Fibroblast of gingiva (primary cell): Measurements from ENCODE around the gene OPHN1.

ENCODE experiments used
- DNase-seq: peaks from one replicate; pipeline ENCODE4 v3.0.0-alpha.2; 2011; ENCODE audit warnings: low read depth

Gene OPHN1

DNA sequence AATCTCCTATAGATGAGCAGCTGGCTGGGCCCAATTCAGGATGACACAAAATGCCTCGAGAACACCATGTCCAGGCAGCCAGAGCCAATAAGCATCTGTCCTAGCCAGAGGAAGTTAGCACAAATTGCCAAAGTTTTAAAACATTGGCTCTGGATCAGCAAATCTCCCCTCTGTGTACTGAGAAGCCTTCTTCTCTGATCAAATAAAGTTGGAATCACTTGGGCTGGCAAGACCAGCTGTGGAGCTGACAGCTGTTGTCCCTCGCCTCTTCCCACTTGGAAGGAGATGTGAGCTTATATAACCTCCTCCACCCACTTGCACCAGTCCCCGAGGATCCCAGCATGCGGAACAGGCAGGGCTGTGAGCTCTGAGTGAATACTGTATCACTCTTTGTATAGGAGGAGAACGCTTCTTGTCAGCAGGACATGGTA, 183.9 kb downstream of the OPHN1 start:
- peak; percentile 0 for DNase-seq

DNA sequence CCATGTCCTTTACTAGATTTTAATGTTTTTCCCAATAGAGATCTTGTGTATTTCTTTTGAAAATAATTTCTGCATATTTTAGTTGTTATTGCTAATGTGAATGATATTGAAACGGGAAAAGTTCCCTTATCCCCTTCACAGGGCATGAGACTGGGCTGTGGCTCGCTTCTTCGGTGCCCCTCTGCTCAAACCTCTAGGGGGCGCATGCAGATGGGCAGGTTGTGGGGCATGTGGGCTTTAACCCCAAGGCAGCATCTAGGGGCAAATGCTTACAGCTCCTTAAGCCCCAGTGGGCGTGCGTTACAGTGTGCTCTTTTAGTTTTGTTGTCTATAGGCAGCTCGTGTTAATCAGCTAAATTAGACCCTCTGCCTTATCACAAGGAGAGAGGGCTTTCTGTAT, 194.7 kb downstream of the OPHN1 start:
- no peak for DNase-seq

DNA sequence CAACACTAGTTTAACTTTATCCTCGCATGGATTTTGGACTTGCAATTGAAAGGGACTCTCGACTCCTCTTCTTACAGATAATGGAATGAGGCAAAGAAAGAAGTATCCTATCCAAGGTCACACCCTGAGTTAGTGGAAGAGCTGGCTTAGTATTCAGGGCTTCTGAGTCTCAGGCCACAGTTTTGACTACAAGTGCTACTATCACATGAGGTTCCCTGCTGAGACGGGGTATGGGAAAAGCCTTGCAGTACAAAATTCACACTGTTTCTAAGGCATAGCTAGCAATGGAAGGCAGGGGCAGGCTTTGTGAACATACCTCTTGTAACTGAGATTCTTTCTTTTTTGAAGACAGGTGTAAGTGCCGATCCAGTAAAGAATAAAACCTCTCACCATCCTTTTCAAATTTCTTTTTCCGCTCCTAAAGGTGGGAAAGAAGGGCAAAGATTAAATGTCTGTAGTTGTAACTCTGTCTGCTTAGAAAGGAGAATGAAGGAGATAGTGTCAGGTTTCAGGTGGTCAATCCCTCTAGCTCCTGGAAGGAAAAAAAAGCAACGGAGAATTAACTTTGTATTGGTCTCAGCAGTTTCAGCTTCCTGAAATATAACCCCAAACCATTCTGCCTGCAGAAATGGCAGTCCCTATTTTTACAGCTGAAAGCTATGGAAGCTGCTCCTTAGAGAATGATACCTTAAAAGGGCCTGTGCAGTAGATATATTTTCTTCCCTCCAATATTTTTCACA, 199.0 kb downstream of the OPHN1 start:
- DNase-seq: no peak

DNA sequence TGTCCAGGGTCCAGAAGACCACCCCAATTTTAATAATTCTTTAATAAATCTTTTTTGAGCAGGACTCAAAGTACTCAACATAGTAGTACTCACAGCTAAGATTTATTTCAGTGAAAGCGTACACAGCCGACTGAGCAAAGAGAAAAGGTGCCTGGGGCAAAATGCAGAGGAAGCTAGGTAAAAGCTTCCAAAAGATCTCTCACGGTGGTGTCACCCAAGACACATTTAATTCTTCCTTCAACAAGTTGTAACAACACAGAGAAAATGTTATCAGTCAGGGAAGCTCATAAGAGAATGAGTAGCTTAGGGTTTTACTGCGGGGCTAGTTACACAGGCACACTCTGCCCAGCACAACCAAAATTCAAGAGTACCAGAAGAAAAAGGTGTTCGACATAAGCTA, 201.1 kb downstream of the OPHN1 start:
- DNase-seq: no peak

DNA sequence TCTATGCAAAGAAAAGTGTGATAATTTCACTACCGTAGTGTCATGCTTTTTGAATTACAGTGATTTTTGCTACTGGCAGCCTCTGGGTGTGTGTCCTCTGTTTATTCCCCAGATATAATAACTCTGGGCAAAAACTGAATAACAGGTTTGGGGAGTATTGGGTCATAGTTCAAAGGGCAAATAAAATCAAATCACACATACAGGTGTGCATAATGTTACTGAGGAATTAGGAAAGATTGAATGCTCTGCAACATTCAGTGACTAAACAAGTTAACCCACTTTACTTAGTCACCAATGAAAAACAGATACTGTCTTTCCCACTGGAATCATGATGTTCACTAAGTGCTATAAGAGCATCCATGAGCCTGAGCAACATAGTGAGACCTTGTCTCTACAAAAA, 224.3 kb downstream of the OPHN1 start:
- DNase-seq: no peak

DNA sequence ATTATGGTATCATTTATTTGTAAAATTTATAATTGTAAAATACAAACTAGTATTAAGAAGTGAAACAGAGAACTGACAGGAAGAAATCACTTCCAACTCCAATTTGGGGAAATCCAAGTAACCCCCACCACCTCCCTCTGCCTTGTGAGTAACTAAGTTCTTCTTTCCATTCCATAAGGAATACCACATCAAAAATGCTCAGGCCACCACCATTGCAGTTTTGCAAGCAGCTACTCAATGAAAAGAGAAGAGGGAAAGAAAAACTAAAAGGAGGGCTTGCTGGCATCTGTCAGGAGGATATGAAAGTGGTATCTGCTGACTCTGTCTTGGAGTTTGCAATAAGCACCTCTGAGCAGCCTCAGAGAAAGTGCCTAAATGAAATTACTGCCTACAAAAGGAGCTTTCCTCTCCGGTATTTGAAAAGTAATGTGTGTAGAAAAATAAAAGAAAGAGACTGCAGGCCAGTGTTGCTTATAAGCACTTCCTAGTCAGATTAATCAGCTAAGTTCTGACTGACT, 228.7 kb downstream of the OPHN1 start:
- no peak for DNase-seq

DNA sequence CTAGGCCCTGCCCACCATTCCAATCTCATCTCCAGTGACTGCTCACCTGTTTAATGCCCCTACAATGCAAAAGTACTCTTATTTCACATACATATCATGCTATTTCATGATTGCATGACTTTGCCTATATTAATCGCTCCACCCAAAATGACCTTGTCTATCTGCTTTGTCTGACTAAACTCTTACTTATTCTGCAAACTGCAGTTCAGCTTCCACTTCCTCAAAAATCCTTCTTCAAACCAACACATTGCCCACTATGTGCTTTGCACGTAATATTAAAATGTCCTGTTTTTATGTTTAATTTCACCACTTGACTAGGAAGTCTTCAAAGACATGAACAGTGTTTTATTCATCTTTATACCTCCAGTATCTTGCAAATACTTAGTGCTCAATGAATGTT, 229.6 kb downstream of the OPHN1 start:
- no peak for DNase-seq

DNA sequence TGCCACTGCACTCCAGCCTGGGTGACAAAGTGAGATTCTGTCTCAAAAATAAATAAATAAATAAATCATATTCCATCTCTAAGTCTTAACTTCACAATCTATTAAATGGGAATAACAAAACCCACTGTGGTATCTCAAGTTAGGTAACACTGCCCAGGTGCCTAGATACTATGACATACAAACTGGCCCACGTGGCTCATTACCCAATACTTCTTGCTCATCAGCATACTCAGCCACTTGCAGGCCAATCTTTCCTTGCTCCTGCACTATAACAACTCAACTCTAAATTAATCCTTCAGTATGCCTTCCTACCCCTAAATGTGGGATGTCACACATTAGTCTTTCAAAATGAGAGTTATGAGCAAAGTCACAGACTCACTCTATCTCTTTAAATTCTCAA, 230.1 kb downstream of the OPHN1 start:
- DNase-seq: no peak

DNA sequence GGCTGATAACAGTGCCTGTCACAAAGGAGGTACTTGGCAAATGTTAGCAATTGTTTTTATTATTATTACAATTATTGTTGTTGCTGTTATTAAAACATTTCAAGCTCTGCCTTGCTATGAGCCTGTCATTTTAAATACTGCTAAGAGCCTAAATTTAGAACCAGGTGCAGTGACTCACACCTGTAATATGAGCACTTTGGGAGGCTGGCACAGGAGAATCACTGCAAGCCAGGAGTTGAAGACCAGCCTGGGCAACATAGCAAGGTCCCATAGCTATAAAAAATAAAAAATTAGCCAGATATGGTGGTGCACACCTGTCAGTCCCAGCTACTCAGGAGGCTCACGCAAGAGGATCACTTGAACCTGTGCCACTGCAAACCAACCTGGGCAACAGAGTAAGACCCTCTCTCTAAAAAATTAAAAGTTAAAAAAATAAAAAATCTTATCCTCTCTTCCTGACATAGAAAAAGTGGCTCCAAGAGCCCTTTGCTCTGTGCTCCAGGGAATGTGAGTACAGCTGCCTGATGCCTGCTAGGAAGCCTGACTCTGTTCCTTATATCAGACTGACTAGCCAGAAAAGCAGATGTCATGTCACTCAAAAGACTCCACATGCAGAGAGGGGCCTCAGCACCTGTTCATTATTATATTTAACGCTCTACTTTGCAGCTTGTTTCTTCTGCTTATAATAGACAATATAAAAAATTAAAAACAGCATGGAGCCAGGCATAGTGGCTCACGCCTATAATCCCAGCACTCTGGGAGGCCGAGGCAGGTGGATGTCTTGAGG, 234.0 kb downstream of the OPHN1 start:
- DNase-seq: no peak

DNA sequence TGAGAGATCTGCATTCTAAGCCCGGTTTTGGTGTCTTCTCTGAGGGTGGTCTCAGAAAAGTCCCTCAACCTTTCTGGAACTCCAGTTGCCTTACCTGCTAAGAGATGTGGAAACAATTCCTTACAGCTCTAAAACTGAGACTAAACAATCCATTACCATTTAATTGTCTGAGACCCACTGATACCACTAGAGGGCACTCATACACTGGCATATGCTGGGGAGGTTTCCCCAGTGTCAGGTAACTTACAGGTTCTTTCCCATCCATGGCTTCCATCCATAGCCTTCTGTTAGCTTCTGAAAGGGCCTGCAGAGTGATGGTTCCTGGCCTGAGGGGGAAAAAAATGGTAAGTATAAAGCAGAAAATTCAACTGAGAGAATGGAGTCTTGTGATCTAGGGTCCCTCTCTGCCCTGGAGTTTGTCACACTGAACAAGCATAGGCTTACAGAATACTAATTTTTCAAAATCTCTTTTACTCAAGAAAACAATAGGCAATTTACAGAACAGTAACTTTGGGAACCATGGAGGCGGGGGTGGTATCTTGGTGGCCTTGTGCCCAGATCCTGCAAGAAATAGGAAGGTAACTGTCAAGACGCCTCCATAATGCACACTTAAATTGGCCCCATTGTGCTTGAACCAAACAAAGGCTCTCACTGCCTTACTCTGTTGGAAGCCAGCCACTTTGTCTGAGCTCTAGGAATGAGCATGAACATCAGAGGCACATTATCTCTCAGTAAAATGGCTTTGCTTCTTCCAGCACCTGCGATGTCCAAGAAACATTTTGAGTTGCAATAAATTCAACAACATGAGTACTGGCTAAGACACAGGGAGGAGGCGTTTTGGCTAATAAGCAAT, 236.1 kb downstream of the OPHN1 start:
- DNase-seq: peak; percentile 11

DNA sequence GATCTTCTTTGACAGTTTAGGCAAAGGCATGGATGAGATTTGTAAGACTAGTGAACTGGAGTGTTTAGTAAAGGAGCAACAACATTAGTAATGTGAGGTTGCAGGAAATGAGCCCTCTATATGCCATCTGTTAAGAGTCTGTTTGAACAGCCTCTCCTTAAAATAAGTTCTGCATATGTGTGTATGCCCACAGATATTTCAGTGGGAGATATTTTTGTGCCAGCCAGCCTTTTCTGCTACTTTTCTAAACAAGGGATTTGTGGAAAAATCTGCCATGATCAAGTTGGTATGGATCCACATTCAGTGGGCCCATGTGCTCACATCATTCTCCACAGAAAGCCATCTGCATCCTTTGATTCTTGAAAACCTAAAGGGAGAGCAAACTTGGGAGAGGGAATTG, 237.7 kb downstream of the OPHN1 start:
- DNase-seq: no peak

DNA sequence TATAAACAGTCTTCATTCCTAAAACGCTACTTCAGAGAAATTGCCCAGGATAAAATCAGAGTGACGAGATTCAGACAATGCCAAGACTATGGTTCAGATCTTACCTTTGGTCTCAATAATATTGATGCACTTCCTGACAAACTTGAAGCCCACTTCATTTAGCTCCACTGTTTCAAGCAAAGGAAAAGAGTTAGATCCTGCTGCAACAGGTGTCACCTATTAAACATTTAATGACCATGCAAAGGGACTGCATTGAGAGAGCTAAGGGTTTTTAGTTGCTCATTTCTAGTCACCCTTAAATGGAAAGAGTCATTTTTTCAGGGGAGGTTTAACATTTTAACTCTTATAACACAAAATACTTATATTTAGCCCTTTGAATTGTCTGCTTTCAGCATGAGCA, 239.5 kb downstream of the OPHN1 start:
- DNase-seq: no peak

DNA sequence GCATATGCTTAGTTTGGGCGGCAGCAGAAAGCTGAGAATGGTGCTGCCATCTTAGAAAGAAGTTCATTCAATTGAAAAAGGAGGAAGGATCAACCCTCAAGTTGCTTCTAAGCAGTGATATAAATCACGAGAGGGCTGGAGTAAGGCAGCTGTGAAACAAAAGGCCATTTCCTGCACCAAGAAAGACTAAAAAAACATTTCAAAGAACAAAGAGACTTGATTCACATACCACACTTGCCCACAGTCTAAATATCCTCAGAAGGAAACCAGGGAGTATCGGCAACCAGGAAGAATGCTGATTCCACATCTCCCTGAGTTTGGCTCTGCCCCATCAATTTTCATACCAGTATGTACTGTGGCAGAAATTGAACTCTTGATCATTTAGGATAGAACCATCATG, 240.1 kb downstream of the OPHN1 start:
- no peak for DNase-seq

DNA sequence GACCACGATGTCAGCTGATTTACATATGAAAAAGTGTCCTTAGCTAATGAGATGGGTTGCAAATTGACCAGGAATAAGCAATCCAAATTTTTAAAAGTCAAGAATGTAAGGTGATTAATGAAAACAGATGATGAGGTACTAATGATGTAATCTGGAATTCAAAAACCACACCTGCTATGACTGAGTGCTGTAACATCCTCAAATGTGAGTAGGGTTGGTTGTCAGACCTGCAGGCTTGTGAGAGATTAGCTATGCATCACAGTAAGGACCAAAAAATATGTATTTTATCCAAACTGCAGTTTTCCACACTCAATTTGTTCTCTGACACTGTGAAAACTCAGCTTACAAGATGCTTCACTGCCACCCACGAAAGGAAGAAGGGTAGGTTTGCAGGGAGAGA, 242.5 kb downstream of the OPHN1 start:
- DNase-seq: no peak

DNA sequence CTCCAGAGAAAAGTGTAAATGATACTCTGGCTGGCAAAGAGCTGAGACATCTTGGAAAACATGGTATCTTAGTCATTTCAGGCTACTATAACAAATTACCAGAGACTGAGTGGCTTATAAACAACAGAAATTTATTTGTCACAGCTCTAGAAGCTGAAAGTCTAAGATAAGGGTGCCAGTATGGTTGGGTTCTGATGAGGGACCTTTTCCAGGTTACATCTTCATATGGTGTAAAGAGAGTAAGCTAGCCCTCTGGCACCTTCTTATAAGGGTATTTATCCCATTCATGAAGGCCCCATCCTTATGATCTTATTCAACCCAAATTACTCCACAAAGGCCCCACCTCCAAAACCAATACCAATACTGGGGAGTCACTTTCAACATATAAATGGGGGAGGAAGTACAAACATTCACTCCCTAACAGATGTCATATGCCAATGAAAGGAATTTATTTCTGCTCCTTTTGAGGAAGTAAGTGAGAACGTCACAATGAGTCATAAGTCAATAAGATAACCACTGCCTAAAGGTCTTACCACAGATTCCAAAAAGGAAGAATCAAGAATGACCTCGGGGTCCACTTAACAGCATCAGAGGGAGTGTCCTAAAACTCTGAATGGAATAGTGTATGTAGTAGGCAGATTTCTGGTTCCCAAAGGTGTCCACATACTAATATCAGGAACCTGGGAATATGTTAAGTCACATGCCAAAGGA, 246.6 kb downstream of the OPHN1 start:
- peak; percentile 5 for DNase-seq

DNA sequence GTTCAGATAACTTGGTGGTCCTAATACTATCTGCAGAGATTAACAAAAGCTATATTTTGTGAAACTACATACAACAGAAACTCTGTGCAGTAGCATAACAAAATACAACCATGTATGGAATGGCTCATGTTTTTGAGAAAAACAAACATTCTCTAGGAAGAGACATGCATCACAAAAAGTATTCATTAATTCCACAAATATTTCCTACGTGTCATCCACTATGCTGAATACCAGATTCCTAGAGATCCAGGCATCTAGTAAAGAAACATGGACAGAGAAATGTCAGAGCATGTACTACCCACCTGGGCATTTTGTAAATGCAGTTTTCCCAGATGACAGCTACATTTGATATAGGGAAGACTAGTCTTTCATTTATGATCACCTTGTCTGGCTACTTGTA, 248.1 kb downstream of the OPHN1 start:
- DNase-seq: no peak

DNA sequence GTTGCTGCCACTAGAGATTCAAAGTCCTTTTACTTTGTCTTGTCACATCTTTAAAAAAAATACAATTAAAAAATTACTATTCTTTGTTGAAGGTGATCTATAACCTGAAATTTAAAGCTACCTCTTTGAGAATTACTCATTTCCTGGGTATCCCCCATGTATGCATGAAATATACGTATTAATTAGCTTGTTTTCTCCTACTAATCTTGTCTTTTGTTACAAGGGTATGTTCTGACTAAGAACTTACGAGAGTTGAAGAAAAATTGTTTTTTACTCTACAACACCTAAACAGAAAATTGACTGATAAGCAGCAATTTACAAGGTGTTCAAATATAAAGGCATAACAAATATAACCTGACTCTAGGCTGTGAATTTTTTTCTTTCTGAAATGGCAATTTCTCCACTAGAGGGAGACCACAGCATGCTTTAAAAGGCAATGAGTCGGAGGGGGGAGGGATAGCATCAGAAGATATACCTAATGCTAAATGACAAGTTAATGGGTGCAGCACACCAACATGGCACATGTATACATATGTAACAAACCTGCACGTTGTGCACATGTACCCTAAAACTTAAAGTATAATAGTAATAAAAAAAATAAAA, 249.6 kb downstream of the OPHN1 start:
- peak; percentile 4 for DNase-seq

DNA sequence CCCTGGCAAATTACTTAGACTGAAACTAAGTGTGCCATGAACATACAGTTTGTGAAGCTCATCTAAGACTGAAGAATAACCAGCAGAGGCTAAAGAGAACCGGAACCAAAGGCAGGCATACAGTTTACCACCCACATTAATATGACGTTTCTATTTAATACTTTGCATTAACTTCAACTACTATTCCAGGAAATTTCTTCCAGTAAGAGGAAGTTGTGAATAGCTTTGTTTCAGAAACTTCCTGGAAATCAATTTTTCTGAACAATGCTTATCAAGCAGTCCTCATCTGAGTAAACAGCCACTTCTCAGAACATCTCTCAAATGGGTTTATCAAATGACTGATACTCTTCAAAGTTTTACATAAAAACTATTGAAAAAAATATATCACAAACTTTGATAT, 252.7 kb downstream of the OPHN1 start:
- no peak for DNase-seq

DNA sequence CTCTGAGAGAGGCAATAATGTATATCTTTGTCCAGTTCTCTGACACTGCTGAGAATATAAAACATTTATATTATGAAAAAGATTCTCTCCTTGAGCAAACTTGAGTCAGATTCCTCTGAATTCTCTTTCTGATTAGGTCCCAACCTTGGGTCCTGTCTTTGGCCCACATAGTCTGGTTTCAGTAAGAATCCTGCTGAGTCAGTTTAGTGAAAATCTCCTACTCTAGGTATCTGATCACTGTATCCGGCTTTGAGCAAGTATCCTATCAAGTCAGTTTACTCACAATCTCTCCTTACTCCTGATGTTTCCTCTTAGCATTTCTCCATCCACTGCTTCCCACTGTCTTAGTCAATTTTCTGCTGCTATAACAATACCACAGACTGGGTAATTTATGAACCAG, 253.9 kb downstream of the OPHN1 start:
- DNase-seq: no peak

DNA sequence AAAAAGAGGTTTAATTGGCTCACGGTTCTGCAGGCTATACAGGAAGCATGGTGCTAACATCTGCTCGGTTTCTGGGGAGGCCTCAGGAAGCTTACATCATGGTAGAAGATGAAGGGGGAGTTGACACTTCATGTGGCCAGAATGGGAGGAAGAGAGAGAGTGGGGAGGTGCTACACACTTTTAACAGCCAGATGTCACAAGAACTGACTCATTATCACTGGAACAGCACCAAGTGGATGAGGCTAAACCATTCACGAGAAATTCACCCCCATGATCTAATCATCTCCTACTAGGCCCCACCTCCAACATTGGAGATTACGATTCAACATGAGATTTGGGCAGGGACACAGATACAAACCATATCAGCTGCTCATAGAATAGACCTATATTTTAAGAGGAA, 255.8 kb downstream of the OPHN1 start:
- DNase-seq: peak; percentile 2

DNA sequence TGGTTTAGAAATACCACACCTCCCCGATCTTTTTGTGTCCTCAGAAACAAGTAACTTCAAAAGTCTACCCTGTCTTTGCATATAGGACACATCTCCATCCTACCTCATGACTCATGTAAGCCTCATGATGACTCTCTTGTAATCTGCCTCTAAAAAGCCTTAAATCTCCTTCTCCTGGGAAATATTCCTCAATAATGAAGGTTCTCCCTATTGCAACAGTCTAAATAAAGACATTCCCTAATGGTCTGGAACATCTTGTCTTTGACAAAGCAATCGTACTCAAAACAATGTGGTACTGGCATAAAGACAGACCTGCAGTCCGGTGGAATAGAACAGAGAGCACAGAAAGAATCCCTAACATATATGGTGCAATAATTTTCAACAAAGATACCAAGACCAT, 257.7 kb downstream of the OPHN1 start:
- DNase-seq: peak; percentile 72
